ENCODE data around the gene ATAD3A.
"Not testable (repeated sequence)": the region's sequence is repeated elsewhere in the genome, so short reads cannot be mapped to it uniquely, and the experiment has no call there.

The ATAD3A gene

GRCh38 chr1:1489861-1490260 lies 22.1 kb upstream of the ATAD3A start:
- DNase-seq (ENCODE audit: low spot score) = no peak

- DNase-seq (ENCODE audit: low spot score) = no peak
These were observed 21.2 kb upstream of the ATAD3A start for GRCh38 chr1:1490633-1491230.

GRCh38 chr1:1491601-1492000 lies 20.4 kb upstream of the ATAD3A start:
- DNase-seq (ENCODE audit: low spot score) = no peak

GRCh38 chr1:1494311-1494710 lies 17.7 kb upstream of the ATAD3A start:
- not testable (repeated sequence) for DNase-seq (ENCODE audit: low spot score)

GRCh38 chr1:1495461-1495975 lies 16.4 kb upstream of the ATAD3A start:
- not testable (repeated sequence) for DNase-seq (ENCODE audit: low spot score)

GRCh38 chr1:1504777-1505365 lies 7.1 kb upstream of the ATAD3A start:
- DNase-seq (ENCODE audit: low spot score) = peak; percentile 79

- not testable (repeated sequence) for DNase-seq (ENCODE audit: low spot score)
These were observed 6.6 kb upstream of the ATAD3A start for GRCh38 chr1:1505366-1505798.

GRCh38 chr1:1505801-1506200 lies 6.2 kb upstream of the ATAD3A start:
- DNase-seq (ENCODE audit: low spot score) = not testable (repeated sequence)

GRCh38 chr1:1507305-1507704 lies 4.7 kb upstream of the ATAD3A start:
- no peak for DNase-seq (ENCODE audit: low spot score)

GRCh38 chr1:1508775-1509464 lies 3.0 kb upstream of the ATAD3A start:
- DNase-seq (ENCODE audit: low spot score) = not testable (repeated sequence)

GRCh38 chr1:1509465-1509850 lies 2.5 kb upstream of the ATAD3A start:
- DNase-seq (ENCODE audit: low spot score) = not testable (repeated sequence)

GRCh38 chr1:1510912-1511532 lies 940 bp upstream of the ATAD3A start:
- DNase-seq (ENCODE audit: low spot score) = no peak

- not testable (repeated sequence) for DNase-seq (ENCODE audit: low spot score)
These were observed 463 bp downstream of the ATAD3A start for GRCh38 chr1:1512425-1512824.

- not testable (repeated sequence) for DNase-seq (ENCODE audit: low spot score)
These were observed 1.7 kb downstream of the ATAD3A start for GRCh38 chr1:1513675-1514074.

- not testable (repeated sequence) for DNase-seq (ENCODE audit: low spot score)
These were observed 2.4 kb downstream of the ATAD3A start for GRCh38 chr1:1514376-1514775.

- DNase-seq (ENCODE audit: low spot score) = not testable (repeated sequence)
These were observed 5.0 kb downstream of the ATAD3A start for GRCh38 chr1:1516923-1517322.

- DNase-seq (ENCODE audit: low spot score) = no peak
These were observed 6.1 kb downstream of the ATAD3A start for GRCh38 chr1:1517973-1518620.

- DNase-seq (ENCODE audit: low spot score) = not testable (repeated sequence)
These were observed 6.7 kb downstream of the ATAD3A start for GRCh38 chr1:1518621-1519007.

GRCh38 chr1:1519805-1520505 lies 8.0 kb downstream of the ATAD3A start:
- not testable (repeated sequence) for DNase-seq (ENCODE audit: low spot score)

- DNase-seq (ENCODE audit: low spot score) = no peak
These were observed 9.4 kb downstream of the ATAD3A start for GRCh38 chr1:1521331-1521730.

GRCh38 chr1:1522536-1522935 lies 10.6 kb downstream of the ATAD3A start:
- not testable (repeated sequence) for DNase-seq (ENCODE audit: low spot score)
